ENCODE data around the gene GUCY1B1.

DNA sequence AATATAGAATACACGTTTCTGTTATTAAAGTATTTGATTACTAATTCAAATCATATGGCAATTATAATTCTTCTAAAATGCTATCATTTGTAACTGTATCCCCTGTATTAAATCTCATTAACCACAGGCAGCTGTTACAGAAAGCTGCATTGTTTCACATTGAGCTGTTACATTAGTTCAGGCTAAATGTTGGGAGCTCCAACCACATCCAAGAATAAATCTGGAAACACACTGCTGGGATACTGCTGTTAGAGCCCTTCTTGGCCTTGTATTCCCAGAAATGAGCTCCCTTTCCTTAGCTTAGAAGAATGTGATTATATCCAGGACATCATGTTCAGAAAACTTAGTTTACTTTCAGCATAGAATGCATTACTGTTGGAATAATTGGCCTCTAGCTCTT lies 48.2 kb downstream of the GUCY1B1 start:
- TF ChIP-seq, protein P1, sequence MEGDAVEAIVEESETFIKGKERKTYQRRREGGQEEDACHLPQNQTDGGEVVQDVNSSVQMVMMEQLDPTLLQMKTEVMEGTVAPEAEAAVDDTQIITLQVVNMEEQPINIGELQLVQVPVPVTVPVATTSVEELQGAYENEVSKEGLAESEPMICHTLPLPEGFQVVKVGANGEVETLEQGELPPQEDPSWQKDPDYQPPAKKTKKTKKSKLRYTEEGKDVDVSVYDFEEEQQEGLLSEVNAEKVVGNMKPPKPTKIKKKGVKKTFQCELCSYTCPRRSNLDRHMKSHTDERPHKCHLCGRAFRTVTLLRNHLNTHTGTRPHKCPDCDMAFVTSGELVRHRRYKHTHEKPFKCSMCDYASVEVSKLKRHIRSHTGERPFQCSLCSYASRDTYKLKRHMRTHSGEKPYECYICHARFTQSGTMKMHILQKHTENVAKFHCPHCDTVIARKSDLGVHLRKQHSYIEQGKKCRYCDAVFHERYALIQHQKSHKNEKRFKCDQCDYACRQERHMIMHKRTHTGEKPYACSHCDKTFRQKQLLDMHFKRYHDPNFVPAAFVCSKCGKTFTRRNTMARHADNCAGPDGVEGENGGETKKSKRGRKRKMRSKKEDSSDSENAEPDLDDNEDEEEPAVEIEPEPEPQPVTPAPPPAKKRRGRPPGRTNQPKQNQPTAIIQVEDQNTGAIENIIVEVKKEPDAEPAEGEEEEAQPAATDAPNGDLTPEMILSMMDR (IDR thresholded peaks at IDR 0.05) = no peak
- no peak for TF ChIP-seq POLR2A (IDR thresholded peaks at IDR 0.05)
- no peak for TF ChIP-seq POLR2AphosphoS5 (IDR thresholded peaks at IDR 0.05)
